HCT116 (cell line): ENCODE results near the gene ARL6IP6. TPM values are rescaled to one million over a fixed set of nuclear protein-coding genes. Genes with fewer than 3 reads are reported as not detected.

ENCODE experiments used
- total RNA-seq: library from RNA; stranded (reverse); gene quantifications from one replicate; pipeline ENCODE4 v1.2.1, GENCODE V29; 2021; ENCODE audit not compliant: unreplicated experiment

The ARL6IP6 gene
- total RNA-seq, 1 experiment from 2014 or later = 37.8 TPM

Other genes with a start within 250 kb of the ARL6IP6 start
- gene PRPF40A, start 1.2 kb upstream of the ARL6IP6 start, total RNA-seq = 171 TPM